HCT116 (cell line): ENCODE results near the gene ACACA. TPM values are rescaled to one million over a fixed set of nuclear protein-coding genes. Genes with fewer than 3 reads are reported as not detected.
A peak's percentile ranks its signal among the peaks of the same experiment; 100 is the strongest.

Source experiments
- ATAC-seq: fragments of 200-7000 bp; cut with Tn5 transposase; 2 replicates; pipeline ENCODE4 v1.9.1; 2020; ENCODE audit warnings: mild to moderate bottlenecking, moderate library complexity
- BruUV-seq: library from RNA; stranded (reverse); fragments of 400-500 nt; replicated peaks from 2 replicates; lab custom pipeline; 2021; lab: Mats Ljungman, UMichigan
- CTCF ChIA-PET: fragments of 300-600 bp; sonication (Branson Sonifier 250); formaldehyde crosslinking; loops from one replicate; lab custom pipeline; 2021; ENCODE audit warnings: antibody characterized with exemption; lab: Charles Lee
- POLR2A ChIA-PET: fragments of 300-600, 350-600 bp; sonication (Branson Sonifier 250); formaldehyde crosslinking; loops from one replicate; lab custom pipeline; 2021; ENCODE audit warnings: antibody characterized with exemption; lab: Charles Lee
- RAD21 ChIA-PET, 2 experiments: fragments of 300-600 bp; sonication (Branson Sonifier 250); formaldehyde crosslinking; loops; one replicate each; lab custom pipeline; 2023; ENCODE audit warnings: low total read pairs in 2 of 2; ENCODE audit not compliant: uncharacterized antibody in 2 of 2, unreplicated experiment in 2 of 2, low non-redundant PET in 1 of 2; lab: Charles Lee
- DNase-seq: peaks from one replicate; pipeline ENCODE4 v3.0.0-alpha.2; 2010; ENCODE audit warnings: low read depth, low spot score
- H2AFZ ChIP-seq: fragments of 200-600 bp; shearing (Covaris generic), sonication (generic); 2 replicates; pipeline ENCODE4 v1.6.1; 2017; ENCODE audit warnings: low read depth, mixed run types, mixed read lengths, antibody characterized with exemption, low read length; ENCODE audit not compliant: poor library complexity, severe bottlenecking
- H3K27ac ChIP-seq: 2 replicates; pipeline ENCODE4 v1.5.1; 2012; ENCODE audit warnings: low read depth, low read length
- H3K27me3 ChIP-seq: fragments of 200-600 bp; sonication (generic); 2 replicates; pipeline ENCODE4 v1.6.1; 2016; ENCODE audit warnings: mixed run types, low read length, mixed read lengths; ENCODE audit not compliant: insufficient read depth
- H3K36me3 ChIP-seq, 2 experiments: fragments of 200-500 bp in 1 of 2; fragments of 200-600 bp in 1 of 2; sonication (Bioruptor generic) in 1 of 2; sonication (generic) in 1 of 2; 2 replicates each; pipeline versions ENCODE4 v1.5.1 to v1.6.1; 2014 to 2016; ENCODE audit warnings: low read length in 2 of 2, inconsistent platforms in 1 of 2, mixed read lengths in 1 of 2, mixed run types in 1 of 2; ENCODE audit not compliant: insufficient read depth in 2 of 2, control insufficient read depth in 1 of 2
- H3K4me1 ChIP-seq, 2 experiments: fragments of 200-600 bp in 1 of 2; sonication (generic) in 1 of 2; 2 replicates each; pipeline versions ENCODE4 v1.5.1 to v1.6.1; 2012 to 2017; ENCODE audit warnings: low read length in 2 of 2, inconsistent platforms in 1 of 2, mild to moderate bottlenecking in 1 of 2, mixed read lengths in 1 of 2, mixed run types in 1 of 2, moderate library complexity in 1 of 2; ENCODE audit not compliant: insufficient read depth in 2 of 2, control insufficient read depth in 1 of 2
- H3K4me2 ChIP-seq: fragments of 200-600 bp; sonication (generic); 2 replicates; pipeline ENCODE4 v1.6.1; 2017; ENCODE audit warnings: mixed run types, low read length, mixed read lengths
- H3K4me3 ChIP-seq, 2 experiments: fragments of 200-600 bp in 1 of 2; sonication (generic) in 1 of 2; replicated peaks in 1 of 2; 2 replicates each; pipeline ENCODE4 v1.5.1; 2011 to 2016; ENCODE audit warnings: low read length in 2 of 2, control low read depth in 1 of 2, low read depth in 1 of 2, mild to moderate bottlenecking in 1 of 2, mixed read lengths in 1 of 2, mixed run types in 1 of 2
- H3K79me2 ChIP-seq: fragments of 200-600 bp; sonication (generic); 2 replicates; pipeline ENCODE4 v1.6.1; 2017; ENCODE audit warnings: mild to moderate bottlenecking, mixed run types, low read length, moderate library complexity, mixed read lengths; ENCODE audit not compliant: insufficient read depth
- H3K9ac ChIP-seq: fragments of 200-600 bp; sonication (generic); 2 replicates; pipeline ENCODE4 v1.6.1; 2016; ENCODE audit warnings: low read length, mixed read lengths
- H3K9me2 ChIP-seq: fragments of 200-600 bp; sonication (generic), shearing (Covaris generic); 2 replicates; pipeline ENCODE4 v1.6.1; 2017; ENCODE audit warnings: mixed run types, mild to moderate bottlenecking, moderate library complexity; ENCODE audit not compliant: insufficient read depth
- H3K9me3 ChIP-seq, 2 experiments: fragments of 200-500 bp in 1 of 2; fragments of 200-600 bp in 1 of 2; sonication (Bioruptor generic) in 1 of 2; sonication (generic) in 1 of 2; 2 replicates each; pipeline ENCODE4 v1.6.1; 2014 to 2017; ENCODE audit warnings: low read length in 2 of 2, mixed read lengths in 2 of 2, inconsistent platforms in 1 of 2, low read depth in 1 of 2, mild to moderate bottlenecking in 1 of 2, mixed run types in 1 of 2, moderate library complexity in 1 of 2; ENCODE audit not compliant: control insufficient read depth in 1 of 2, insufficient read depth in 1 of 2
- H4K20me1 ChIP-seq: fragments of 200-600 bp; sonication (generic), shearing (Covaris generic); 2 replicates; pipeline ENCODE4 v1.6.1; 2017; ENCODE audit warnings: mixed run types, mild to moderate bottlenecking, moderate library complexity; ENCODE audit not compliant: insufficient read depth
- CBX3 ChIP-seq: IDR thresholded peaks from 2 replicates; pipeline ENCODE4 v1.6.1; 2012; ENCODE audit warnings: low read depth
- EGR1 ChIP-seq: IDR thresholded peaks from 2 replicates; pipeline ENCODE4 v1.6.1; 2012; ENCODE audit warnings: low read depth
- EZH2phosphoT487 ChIP-seq: fragments of 200-600 bp; IDR thresholded peaks from 2 replicates; pipeline ENCODE4 v1.6.1; 2018; ENCODE audit warnings: antibody characterized with exemption, borderline replicate concordance
- FOSL1 ChIP-seq: IDR thresholded peaks from 2 replicates; pipeline ENCODE4 v1.6.1; 2012; ENCODE audit warnings: low read depth
- POLR2A ChIP-seq: IDR thresholded peaks from 2 replicates; pipeline ENCODE4 v1.7.0; 2011; ENCODE audit warnings: borderline replicate concordance; ENCODE audit not compliant: insufficient read depth, insufficient read length; ENCODE audit errors: extremely low read depth
- SIN3A ChIP-seq: IDR thresholded peaks from 2 replicates; pipeline ENCODE4 v1.6.1; 2012; ENCODE audit warnings: low read depth
- SP1 ChIP-seq: IDR thresholded peaks from 2 replicates; pipeline ENCODE4 v1.6.1; 2012; ENCODE audit warnings: low read depth
- intact Hi-C: fragments of 100-400 bp; cut with micrococcal nuclease; formaldehyde crosslinking; loops from 2 replicates; pipeline ENCODE4 v1.10.0; 2022
- total RNA-seq: library from RNA; stranded (reverse); gene quantifications from one replicate; pipeline ENCODE4 v1.2.1, GENCODE V29; 2021; ENCODE audit not compliant: unreplicated experiment
- TF ChIP-seq, protein P1 (sequence below): IDR thresholded peaks from 2 replicates; pipeline ENCODE4 v1.6.1; 2012; ENCODE audit warnings: low read depth

The ACACA gene
- total RNA-seq, 1 experiment from 2014 or later = 161 TPM

DNA sequence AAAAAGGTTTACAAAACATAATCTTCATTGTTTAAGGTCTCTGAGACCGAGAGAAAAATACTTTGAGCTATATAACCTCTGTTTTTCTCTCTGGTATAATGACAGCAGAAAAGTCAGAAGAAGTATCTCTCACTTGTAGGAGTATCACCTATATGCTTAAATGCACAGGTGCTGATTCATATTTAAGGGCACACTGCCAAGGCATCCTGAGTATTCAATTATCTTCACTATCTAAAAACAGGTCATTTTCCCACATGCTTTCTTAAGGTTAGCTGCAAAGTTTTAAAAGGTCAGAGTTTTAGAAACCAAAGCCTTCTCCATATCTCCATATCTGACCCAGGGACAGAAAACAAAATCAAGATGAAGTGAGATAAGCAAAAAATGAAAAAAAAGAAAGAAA, 130.2 kb downstream of the ACACA start:
- Histone ChIP-seq H4K20me1 (no peaks in the 10 kb centered on the region), H3K4me1 (peaks cover 10 to 24% of the 10 kb centered on the region in 2 experiments; a peak in 3 of 4 replicates), H3K36me3 (peaks cover 13 to 37% of the 10 kb centered on the region in 2 experiments; a peak in 2 of 4 replicates), H2AFZ (no peak overlapping the region), H3K4me2 (peak overlapping the region; percentile 13; the same call in 1 of the 2 replicates), H3K9me2 (no peaks in the 10 kb centered on the region), H3K9me3 (no peaks in the 10 kb centered on the region), H3K79me2 (0 out of 2 replicates have a peak, but pooled peaks cover 5% of the 10 kb centered on the region), H3K9ac (no peak overlapping the region), H3K27me3 (no peaks in the 10 kb centered on the region), H3K4me3 (no peak overlapping the region), H3K27ac (peak overlapping the region; percentile 16; the same call in 1 of the 2 replicates)
- no TSS peak for BruUV-seq
- DNase-seq (no peak), ATAC-seq (no peak)
- CTCF ChIA-PET = no interaction called here
- RAD21 ChIA-PET = no interaction called here
- POLR2A ChIA-PET = no interaction called here
- TF ChIP-seq SP1 (no peak), FOSL1 (no peak), POLR2A (no peak), EGR1 (no peak), SIN3A (no peak), EZH2phosphoT487 (no peak), CBX3 (no peak)
- TF ChIP-seq, protein P1, sequence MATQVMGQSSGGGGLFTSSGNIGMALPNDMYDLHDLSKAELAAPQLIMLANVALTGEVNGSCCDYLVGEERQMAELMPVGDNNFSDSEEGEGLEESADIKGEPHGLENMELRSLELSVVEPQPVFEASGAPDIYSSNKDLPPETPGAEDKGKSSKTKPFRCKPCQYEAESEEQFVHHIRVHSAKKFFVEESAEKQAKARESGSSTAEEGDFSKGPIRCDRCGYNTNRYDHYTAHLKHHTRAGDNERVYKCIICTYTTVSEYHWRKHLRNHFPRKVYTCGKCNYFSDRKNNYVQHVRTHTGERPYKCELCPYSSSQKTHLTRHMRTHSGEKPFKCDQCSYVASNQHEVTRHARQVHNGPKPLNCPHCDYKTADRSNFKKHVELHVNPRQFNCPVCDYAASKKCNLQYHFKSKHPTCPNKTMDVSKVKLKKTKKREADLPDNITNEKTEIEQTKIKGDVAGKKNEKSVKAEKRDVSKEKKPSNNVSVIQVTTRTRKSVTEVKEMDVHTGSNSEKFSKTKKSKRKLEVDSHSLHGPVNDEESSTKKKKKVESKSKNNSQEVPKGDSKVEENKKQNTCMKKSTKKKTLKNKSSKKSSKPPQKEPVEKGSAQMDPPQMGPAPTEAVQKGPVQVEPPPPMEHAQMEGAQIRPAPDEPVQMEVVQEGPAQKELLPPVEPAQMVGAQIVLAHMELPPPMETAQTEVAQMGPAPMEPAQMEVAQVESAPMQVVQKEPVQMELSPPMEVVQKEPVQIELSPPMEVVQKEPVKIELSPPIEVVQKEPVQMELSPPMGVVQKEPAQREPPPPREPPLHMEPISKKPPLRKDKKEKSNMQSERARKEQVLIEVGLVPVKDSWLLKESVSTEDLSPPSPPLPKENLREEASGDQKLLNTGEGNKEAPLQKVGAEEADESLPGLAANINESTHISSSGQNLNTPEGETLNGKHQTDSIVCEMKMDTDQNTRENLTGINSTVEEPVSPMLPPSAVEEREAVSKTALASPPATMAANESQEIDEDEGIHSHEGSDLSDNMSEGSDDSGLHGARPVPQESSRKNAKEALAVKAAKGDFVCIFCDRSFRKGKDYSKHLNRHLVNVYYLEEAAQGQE = no peak
- intact Hi-C loops = no loop called here
